Urinary bladder (tissue), 4 donors: ENCODE data around the gene ASPN. TPM values are rescaled to one million over a fixed set of nuclear protein-coding genes. Genes with fewer than 3 reads are reported as not detected.

Experiments
- DNase-seq: peaks from one replicate; pipeline ENCODE4 v3.0.0-alpha.2; 2015; ENCODE audit errors: extremely low spot score
- H3K27ac ChIP-seq: one replicate; pipeline ENCODE4 v1.5.1; 2013; ENCODE audit warnings: low read depth, mild to moderate bottlenecking, moderate library complexity
- H3K36me3 ChIP-seq: one replicate; pipeline ENCODE4 v1.6.1; 2013; ENCODE audit warnings: mild to moderate bottlenecking, moderate library complexity; ENCODE audit not compliant: insufficient read depth
- H3K4me1 ChIP-seq: one replicate; pipeline ENCODE4 v1.6.1; 2013; ENCODE audit warnings: mild to moderate bottlenecking, moderate library complexity; ENCODE audit not compliant: insufficient read depth
- H3K4me3 ChIP-seq: one replicate; pipeline ENCODE4 v1.5.1; 2013; ENCODE audit warnings: low read depth, low read length
- WGBS: extraction: QIAGEN DNeasy Blood & Tissue Kit; methylation state at CpG from one replicate; pipeline ENCODE4 v1.1.7; 2013; 5-methylcytosine and 5-hydroxymethylcytosine counted together
- polyA plus RNA-seq: library from polyadenylated mRNA; stranded (reverse); fragments of 200-250 nt; gene quantifications from one replicate; pipeline ENCODE4 v1.2.3, GENCODE V29; 2013
- total RNA-seq: library from RNA; depleted of rRNA; stranded (reverse); fragments of >200 nt; gene quantifications from one replicate; pipeline ENCODE4 v1.2.3, GENCODE V29; 2014
- donor health status: healthy with polysubstance abuse.
- donor health status: healthy.

The ASPN gene
- total and polyA plus RNA-seq, 2 donors = 7.6 to 298 TPM

- H3K27ac ChIP-seq = no peak overlapping the region
- 59% methylated on average over 3 of the region's 3 CpGs for WGBS
- DNase-seq = no peak
- no peaks in the 10 kb centered on the region for H3K36me3 ChIP-seq
- no peaks in the 10 kb centered on the region for H3K4me1 ChIP-seq
- no peak overlapping the region for H3K4me3 ChIP-seq
Observed at GRCh38 chr9:92513349-92513748, 31.0 kb upstream of the ASPN start.

GRCh38 chr9:92512622-92513021, 30.3 kb upstream of the ASPN start:
- 58% methylated on average over 3 of the region's 3 CpGs for WGBS
- H3K4me3 ChIP-seq = no peak overlapping the region
- no peak for DNase-seq
- no peak overlapping the region for H3K27ac ChIP-seq
- H3K36me3 ChIP-seq = no peaks in the 10 kb centered on the region
- H3K4me1 ChIP-seq = no peaks in the 10 kb centered on the region

GRCh38 chr9:92510747-92511146, 28.4 kb upstream of the ASPN start:
- Histone ChIP-seq H3K36me3 (no peaks in the 10 kb centered on the region), H3K4me1 (no peaks in the 10 kb centered on the region), H3K4me3 (no peak overlapping the region), H3K27ac (no peak overlapping the region)
- DNase-seq = no peak

- WGBS = 97% methylated on average over 5 of the region's 5 CpGs
- H3K36me3 ChIP-seq = no peaks in the 10 kb centered on the region
- no peaks in the 10 kb centered on the region for H3K4me1 ChIP-seq
- no peak for DNase-seq
- H3K4me3 ChIP-seq = no peak overlapping the region
- no peak overlapping the region for H3K27ac ChIP-seq
Observed at GRCh38 chr9:92509050-92509449, 26.7 kb upstream of the ASPN start.

- 31% methylated on average over 10 of the region's 10 CpGs for WGBS
- Histone ChIP-seq H3K27ac (no peak overlapping the region), H3K36me3 (no peaks in the 10 kb centered on the region), H3K4me1 (no peaks in the 10 kb centered on the region), H3K4me3 (no peak overlapping the region)
- DNase-seq = no peak
Observed at GRCh38 chr9:92508018-92508820, 25.9 kb upstream of the ASPN start.

- no peak for DNase-seq
- 65% methylated on average over 4 of the region's 4 CpGs for WGBS
- no peaks in the 10 kb centered on the region for H3K4me1 ChIP-seq
Observed at GRCh38 chr9:92507496-92507895, 25.2 kb upstream of the ASPN start.

GRCh38 chr9:92507005-92507404, 24.7 kb upstream of the ASPN start:
- H3K36me3 ChIP-seq = no peaks in the 10 kb centered on the region
- H3K4me3 ChIP-seq = no peak overlapping the region
- 89% methylated on average over 2 of the region's 2 CpGs for WGBS
- DNase-seq = no peak
- no peaks in the 10 kb centered on the region for H3K4me1 ChIP-seq
- H3K27ac ChIP-seq = no peak overlapping the region

More at GRCh38 chr9:92507496-92507895, 25.2 kb upstream of the ASPN start:
- no peaks in the 10 kb centered on the region for H3K36me3 ChIP-seq
- no peak overlapping the region for H3K27ac ChIP-seq
- no peak overlapping the region for H3K4me3 ChIP-seq

- peak; percentile 48 for DNase-seq
Observed at GRCh38 chr9:92506184-92506857, 24.0 kb upstream of the ASPN start.

GRCh38 chr9:92504881-92505280, 22.6 kb upstream of the ASPN start:
- H3K4me3 ChIP-seq = no peak overlapping the region
- no peak overlapping the region for H3K27ac ChIP-seq
- H3K36me3 ChIP-seq = no peaks in the 10 kb centered on the region
- 88% methylated on average over 2 of the region's 2 CpGs for WGBS
- DNase-seq = no peak
- H3K4me1 ChIP-seq = no peaks in the 10 kb centered on the region

More at GRCh38 chr9:92506184-92506857, 24.0 kb upstream of the ASPN start:
- H3K4me1 ChIP-seq = no peaks in the 10 kb centered on the region
- H3K4me3 ChIP-seq = no peak overlapping the region
- WGBS = 22% methylated on average over 3 of the region's 3 CpGs
- H3K27ac ChIP-seq = no peak overlapping the region
- H3K36me3 ChIP-seq = no peaks in the 10 kb centered on the region

GRCh38 chr9:92503156-92503555, 20.9 kb upstream of the ASPN start:
- WGBS = 92% methylated on average over 2 of the region's 2 CpGs
- no peaks in the 10 kb centered on the region for H3K4me1 ChIP-seq

GRCh38 chr9:92501671-92502393, 19.5 kb upstream of the ASPN start:
- Histone ChIP-seq H3K4me1 (no peaks in the 10 kb centered on the region), H3K27ac (no peak overlapping the region), H3K36me3 (no peaks in the 10 kb centered on the region), H3K4me3 (no peak overlapping the region)
- WGBS = 68% methylated on average over 5 of the region's 5 CpGs
- DNase-seq = no peak

More at GRCh38 chr9:92503156-92503555, 20.9 kb upstream of the ASPN start:
- Histone ChIP-seq H3K27ac (no peak overlapping the region), H3K4me3 (no peak overlapping the region), H3K36me3 (no peaks in the 10 kb centered on the region)
- no peak for DNase-seq

- no peak overlapping the region for H3K4me3 ChIP-seq
- H3K4me1 ChIP-seq = no peaks in the 10 kb centered on the region
- no peak overlapping the region for H3K27ac ChIP-seq
- 99% methylated on average over 5 of the region's 5 CpGs for WGBS
- DNase-seq = no peak
- H3K36me3 ChIP-seq = no peaks in the 10 kb centered on the region
Observed at GRCh38 chr9:92500725-92501124, 18.4 kb upstream of the ASPN start.

GRCh38 chr9:92499701-92500100, 17.4 kb upstream of the ASPN start:
- no peaks in the 10 kb centered on the region for H3K4me1 ChIP-seq
- DNase-seq = no peak
- 75% methylated on average over 2 of the region's 2 CpGs for WGBS
- no peaks in the 10 kb centered on the region for H3K36me3 ChIP-seq
- no peak overlapping the region for H3K27ac ChIP-seq
- no peak overlapping the region for H3K4me3 ChIP-seq
